K562 (cell line): ENCODE results near the gene CMSS1. TPM values are rescaled to one million over a fixed set of nuclear protein-coding genes. Genes with fewer than 3 reads are reported as not detected.

Experiments used
- ATAC-seq: fragments of 200-7000 bp; cut with Tn5 transposase; 3 replicates; pipeline ENCODE4 v1.9.1; 2020; ENCODE audit warnings: moderate library complexity
- BruUV-seq: library from RNA; stranded (reverse); fragments of 400-500 nt; replicated peaks from 2 replicates; lab custom pipeline; 2021; lab: Mats Ljungman, UMichigan
- CTCF ChIA-PET: fragments of 300-600 bp; formaldehyde crosslinking; extraction: SDS; loops from one replicate; lab custom pipeline; 2021; ENCODE audit warnings: low intra/inter-chr PET ratio; lab: Yijun Ruan, JAX
- POLR2A ChIA-PET: fragments of 300-600, 350-650 bp; sonication (Branson Sonifier 250); formaldehyde crosslinking; extraction: SDS; loops from one replicate; lab custom pipeline; 2021; ENCODE audit warnings: antibody characterized with exemption, inconsistent platforms; lab: Yijun Ruan, JAX
- DNase-seq, 4 experiments: peaks; one replicate each; pipeline versions ENCODE4 v3.0.0 to v3.0.0-alpha.2; 2011 to 2018; ENCODE audit warnings: low spot score in 3 of 4, mixed read lengths in 3 of 4; ENCODE audit errors: extremely low read depth in 1 of 4
- FAIRE-seq: peaks from 2 replicates; lab custom pipeline; 2011; peaks lifted over from hg19 to GRCh38; lab: Jason Lieb, UNC
- H2AFZ ChIP-seq: 2 replicates; pipeline ENCODE4 v1.6.0; 2011; ENCODE audit warnings: low read depth, low read length, control low read depth, inconsistent platforms
- H3K27ac ChIP-seq: fragments of 200-600 bp; 3 replicates; pipeline ENCODE4 v1.8.0; 2011; ENCODE audit warnings: low read depth, mild to moderate bottlenecking, control low read depth, inconsistent platforms, low read length, moderate library complexity, mixed read lengths; ENCODE audit errors: extremely low read depth
- H3K27me3 ChIP-seq, 2 experiments: fragments of 300-600 bp in 1 of 2; 2 replicates in 1 of 2; 3 replicates in 1 of 2; pipeline versions ENCODE4 v1.6.0 to v1.8.0; 2011; ENCODE audit warnings: inconsistent platforms in 2 of 2, low read length in 2 of 2, mild to moderate bottlenecking in 1 of 2, mixed read lengths in 1 of 2, moderate library complexity in 1 of 2; ENCODE audit not compliant: control insufficient read depth in 2 of 2, insufficient read depth in 2 of 2
- H3K36me3 ChIP-seq: fragments of 300-600 bp; 3 replicates; pipeline ENCODE4 v1.8.0; 2011; ENCODE audit warnings: mild to moderate bottlenecking, low read length, inconsistent platforms; ENCODE audit not compliant: control insufficient read depth, insufficient read depth
- H3K4me1 ChIP-seq, 2 experiments: fragments of 200-600 bp in 1 of 2; replicated peaks in 1 of 2; 2 replicates in 1 of 2; 3 replicates in 1 of 2; pipeline versions ENCODE4 v1.5.1 to v1.8.0; 2011; ENCODE audit warnings: inconsistent platforms in 2 of 2, low read length in 2 of 2, mild to moderate bottlenecking in 1 of 2, mixed read lengths in 1 of 2, moderate library complexity in 1 of 2; ENCODE audit not compliant: control insufficient read depth in 2 of 2, insufficient read depth in 2 of 2
- H3K4me2 ChIP-seq: 2 replicates; pipeline ENCODE4 v1.6.1; 2011; ENCODE audit warnings: low read length, control low read depth, inconsistent platforms, mixed read lengths; ENCODE audit not compliant: insufficient read depth
- H3K4me3 ChIP-seq: fragments of 200-600 bp; sonication (generic), shearing (Covaris generic); 2 replicates; pipeline ENCODE4 v1.5.1; 2016; ENCODE audit warnings: control low read depth, inconsistent platforms
- H3K79me2 ChIP-seq: fragments of 200-600 bp; 3 replicates; pipeline ENCODE4 v1.8.0; 2011; ENCODE audit warnings: low read length, inconsistent platforms; ENCODE audit not compliant: control insufficient read depth, insufficient read depth
- H3K9ac ChIP-seq, 2 experiments: 2 replicates each; pipeline versions ENCODE4 v1.6.0 to v1.6.1; 2011; ENCODE audit warnings: low read depth in 2 of 2, low read length in 2 of 2, control low read depth in 1 of 2, inconsistent platforms in 1 of 2, mild to moderate bottlenecking in 1 of 2, mixed read lengths in 1 of 2; ENCODE audit not compliant: insufficient read depth in 1 of 2
- H3K9me1 ChIP-seq: one replicate; pipeline ENCODE4 v1.6.0; 2011; ENCODE audit warnings: inconsistent platforms, mild to moderate bottlenecking, low read length, moderate library complexity; ENCODE audit not compliant: control insufficient read depth, insufficient read depth
- H3K9me3 ChIP-seq: replicated peaks from 2 replicates; pipeline ENCODE4 v1.5.1; 2011; ENCODE audit warnings: low read depth, low read length, inconsistent platforms; ENCODE audit not compliant: control insufficient read depth, insufficient read depth
- H4K20me1 ChIP-seq: replicated peaks from 2 replicates; pipeline ENCODE4 v1.6.1; 2011; ENCODE audit warnings: low read length, inconsistent platforms, mixed read lengths; ENCODE audit not compliant: control insufficient read depth, insufficient read depth
- ADNP ChIP-seq: fragments of 200-800 bp; sonication (Bioruptor generic); IDR thresholded peaks from 2 replicates; pipeline ENCODE4 v1.6.1; 2016; ENCODE audit warnings: missing genetic modification characterization, missing compliant biosample characterization
- CBX3 ChIP-seq, 2 experiments: IDR thresholded peaks; 1 replicate in 1 of 2; 2 replicates in 1 of 2; pipeline ENCODE4 v1.6.1; 2012; ENCODE audit warnings: inconsistent platforms in 2 of 2, low read length in 2 of 2, borderline replicate concordance in 1 of 2, control low read depth in 1 of 2
- CC2D1A ChIP-seq: fragments of 450-650 bp; IDR thresholded peaks from 2 replicates; pipeline ENCODE4 v1.6.1; 2017; ENCODE audit warnings: mild to moderate bottlenecking
- CHCHD3 ChIP-seq: fragments of 250-450 bp; sonication (Bioruptor Pico); IDR thresholded peaks from 2 replicates; pipeline ENCODE4 v2.1.2; 2022; ENCODE audit warnings: mild to moderate bottlenecking
- E4F1 ChIP-seq: fragments of 250-450 bp; sonication (Bioruptor Pico); IDR thresholded peaks from 2 replicates; pipeline ENCODE4 v1.5.0; 2021; ENCODE audit warnings: mild to moderate bottlenecking, borderline replicate concordance
- FOXJ3 ChIP-seq: sonication (generic); formaldehyde crosslinking; IDR thresholded peaks from 2 replicates; pipeline ENCODE4 v1.4.0; 2020; ENCODE audit warnings: mild to moderate bottlenecking, missing genetic modification reagents
- FOXK1 ChIP-seq: sonication (generic); formaldehyde crosslinking; IDR thresholded peaks from 2 replicates; pipeline ENCODE4 v1.8.0; 2022; ENCODE audit warnings: missing genetic modification reagents, mild to moderate bottlenecking, borderline replicate concordance
- GATAD2A ChIP-seq: fragments of 450-650 bp; IDR thresholded peaks from 2 replicates; pipeline ENCODE4 v1.6.1; 2017
- IFI16 ChIP-seq: fragments of 250-450 bp; sonication (Bioruptor Pico); IDR thresholded peaks from 2 replicates; pipeline ENCODE4 v2.1.2; 2022; ENCODE audit warnings: mild to moderate bottlenecking, inconsistent platforms
- L3MBTL2 ChIP-seq: fragments of 450-650 bp; IDR thresholded peaks from 2 replicates; pipeline ENCODE4 v1.6.1; 2016; ENCODE audit warnings: mild to moderate bottlenecking, moderate library complexity
- MEF2A ChIP-seq: IDR thresholded peaks from 2 replicates; pipeline ENCODE4 v1.6.1; 2011; ENCODE audit warnings: low read depth, mild to moderate bottlenecking, low read length, moderate library complexity; ENCODE audit not compliant: control insufficient read depth
- MIER1 ChIP-seq: fragments of 450-650 bp; IDR thresholded peaks from 2 replicates; pipeline ENCODE4 v1.6.1; 2016; ENCODE audit warnings: antibody characterized with exemption, mild to moderate bottlenecking, low read depth
- MTA3 ChIP-seq: fragments of 450-650 bp; formaldehyde crosslinking; IDR thresholded peaks from 2 replicates; pipeline ENCODE4 v1.6.1; 2017; ENCODE audit warnings: mild to moderate bottlenecking, borderline replicate concordance
- PPARD ChIP-seq: fragments of 250-450 bp; sonication (Bioruptor Pico); IDR thresholded peaks from 2 replicates; pipeline ENCODE4 v1.8.0; 2022; ENCODE audit warnings: inconsistent platforms, mild to moderate bottlenecking, moderate library complexity
- RBM34 ChIP-seq: fragments of 200-400 bp; formaldehyde crosslinking; IDR thresholded peaks from 2 replicates; pipeline ENCODE4 v1.6.1; 2018; ENCODE audit warnings: low read length, borderline replicate concordance; ENCODE audit not compliant: insufficient read depth
- SAFB ChIP-seq: fragments of 200-400 bp; formaldehyde crosslinking; IDR thresholded peaks from 2 replicates; pipeline ENCODE4 v1.6.1; 2017; ENCODE audit warnings: low read depth, low read length, borderline replicate concordance
- TRIM24 ChIP-seq, 2 experiments: fragments of 450-650 bp; IDR thresholded peaks; 2 replicates each; pipeline ENCODE4 v1.6.1; 2016
- USF1 ChIP-seq: sonication (generic); formaldehyde crosslinking; IDR thresholded peaks from 2 replicates; pipeline ENCODE4 v1.9.0; 2022; ENCODE audit warnings: mild to moderate bottlenecking, missing genetic modification reagents
- XRCC5 ChIP-seq: fragments of 200-400 bp; formaldehyde crosslinking; IDR thresholded peaks from 2 replicates; pipeline ENCODE4 v1.6.1; 2017; ENCODE audit warnings: low read depth, mild to moderate bottlenecking, low read length
- ZBTB17 ChIP-seq: fragments of 450-650 bp; formaldehyde crosslinking; IDR thresholded peaks from 2 replicates; pipeline ENCODE4 v1.4.0; 2020; ENCODE audit warnings: mild to moderate bottlenecking
- ZNF134 ChIP-seq: fragments of 250-450 bp; sonication (Bioruptor Pico); conservative IDR thresholded peaks from 2 replicates; pipeline ENCODE4 v1.4.0; 2020
- WGBS: fragments of 100-300 bp; shearing (Covaris generic); methylation state at CpG from one replicate; pipeline ENCODE4 v1.1.6; 2016; ENCODE audit warnings: low coverage, mixed read lengths; ENCODE audit not compliant: insufficient coverage; ENCODE audit errors: missing lambda C conversion rate; 5-methylcytosine and 5-hydroxymethylcytosine counted together
- in situ Hi-C: fragments of 300-500 bp; cut with MboI; formaldehyde crosslinking; loops from 4 replicates; pipeline ENCODE4 v1.15.0; 2018; ENCODE audit warnings: inconsistent platforms, mixed read lengths
- intact Hi-C: fragments of 100-400 bp; cut with micrococcal nuclease; formaldehyde crosslinking; loops from 2 replicates; pipeline ENCODE4 v1.14.2; 2022
- polyA plus RNA-seq, 8 experiments: library from polyadenylated mRNA; depleted of rRNA in 4 of 8; stranded (reverse) in 5 of 8; unstranded in 3 of 8; fragments of >200 nt; fragmentation: Nextera tagmentation in 2 of 8; fragmentation: Illumina TruSeq in 1 of 8; extraction: Ambion mirVana in 2 of 8; extraction: Trizol in 1 of 8; gene quantifications; 2 replicates each; pipeline versions ENCODE4 v1.2.1 to v1.2.3, GENCODE V29; 2011 to 2014; ENCODE audit warnings: inconsistent platforms in 1 of 8, missing spikeins in 1 of 8
- total RNA-seq, 7 experiments: library from RNA; depleted of rRNA in 6 of 7; stranded (reverse); fragments of >200 nt in 6 of 7; fragmentation: Illumina TruSeq in 2 of 7; extraction: Trizol in 2 of 7; gene quantifications; 2 replicates each; pipeline versions ENCODE4 v1.2.1 to v1.2.3, GENCODE V29; 2011 to 2021; ENCODE audit warnings: low replicate concordance in 1 of 7

CMSS1 gene
- total and polyA plus RNA-seq, 9 of the 15 experiments (the other 6 are each of a cell fraction or from before 2014, with no cell fraction given) = 46.9 to 109 (median 72.3) TPM

- TF ChIP-seq E4F1 (no peak), SAFB (no peak)
Observed at GRCh38 chr3:99910752-99911290, 93.2 kb downstream of the CMSS1 start (continued).

GRCh38 chr3:99911433-99911832, 93.8 kb downstream of the CMSS1 start:
- Histone ChIP-seq H2AFZ (no peak overlapping the region), H3K4me2 (no peak overlapping the region), H3K36me3 (no peaks in the 10 kb centered on the region), H3K4me1 (peaks cover 0 to 9% of the 10 kb centered on the region in 2 experiments; a peak in 2 of 5 replicates), H3K79me2 (no peaks in the 10 kb centered on the region; the same call in none of the 3 replicates), H3K9ac (no peak overlapping the region), H3K27me3 (no peaks in the 10 kb centered on the region), H3K4me3 (no peak overlapping the region), H3K9me1 (no peaks in the 10 kb centered on the region), H4K20me1 (no peaks in the 10 kb centered on the region), H3K27ac (no peak overlapping the region), H3K9me3 (no peaks in the 10 kb centered on the region)
- BruUV-seq = no TSS peak
- CTCF ChIA-PET = no interaction called here
- no peak for FAIRE-seq
- 67% methylated on average over 3 of the region's 3 CpGs for WGBS
- POLR2A ChIA-PET = no interaction called here
- no peak for DNase-seq
- no peak for ATAC-seq
- in situ Hi-C loops = no loop called here
- intact Hi-C loops = no loop called here
- TF ChIP-seq MEF2A (no peak), RBM34 (no peak), TRIM24 (IDR thresholded peaks at IDR 0.05) (no peak), L3MBTL2 (no peak), MTA3 (no peak), CBX3 (IDR thresholded peaks at IDR 0.05; ENCODE audit: borderline replicate concordance in 1 of 2, low read length in 2 of 2) (no peak), USF1 (CRISPR knock-in tag) (no peak), CHCHD3 (CRISPR knock-in tag) (no peak), FOXJ3 (CRISPR knock-in tag) (no peak), PPARD (no peak), GATAD2A (no peak), ADNP (tag) (no peak), ZNF134 (CRISPR knock-in tag) (no peak), IFI16 (no peak), MIER1 (no peak), ZBTB17 (CRISPR knock-in tag) (no peak), CC2D1A (no peak), XRCC5 (no peak), FOXK1 (CRISPR knock-in tag) (no peak)
